ENCODE data around the gene SPANXN5. TPM values are rescaled to one million over a fixed set of nuclear protein-coding genes. Genes with fewer than 3 reads are reported as not detected.
"Not testable (repeated sequence)": the region's sequence is repeated elsewhere in the genome, so short reads cannot be mapped to it uniquely, and the experiment has no call there.

Gene SPANXN5, protein sequence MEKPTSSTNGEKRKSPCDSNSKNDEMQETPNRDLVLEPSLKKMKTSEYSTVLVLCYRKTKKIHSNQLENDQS
- not detected for total RNA-seq

DNA sequence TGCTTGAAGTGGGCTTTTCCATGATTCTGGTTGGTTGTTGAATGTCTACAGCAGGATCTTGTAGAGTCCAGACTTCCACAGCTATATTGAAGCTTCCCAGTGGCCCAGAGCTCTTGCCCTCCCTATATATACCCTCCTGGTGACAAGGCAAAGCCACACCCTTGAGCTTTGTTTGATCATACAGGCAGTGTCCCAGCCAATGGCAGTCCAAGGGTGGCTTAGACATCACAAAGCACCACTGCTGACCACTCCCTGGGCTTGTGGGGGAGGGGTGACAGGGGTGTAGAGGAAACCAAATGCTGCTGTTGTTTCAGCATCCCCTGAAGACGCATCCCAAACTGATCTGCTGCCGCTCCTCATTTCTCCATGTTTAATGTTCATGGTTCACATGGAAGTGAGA lies at the start of gene SPANXN5:
Gene SPANXN5, minus strand, starts transcription at position 101 of the 400 bp plus-strand sequence. Its CDS starts 79 bp downstream, at position 22.
- ATAC-seq; H3K4me1 Mint-ChIP-seq (ENCODE audit: low read depth); H3K9me3 Mint-ChIP-seq; H3K27me3 Mint-ChIP-seq (ENCODE audit: low read depth); DNase-seq; H3K4me3 Mint-ChIP-seq; H3K36me3 Mint-ChIP-seq (ENCODE audit: insufficient read depth): not testable (repeated sequence)

DNA sequence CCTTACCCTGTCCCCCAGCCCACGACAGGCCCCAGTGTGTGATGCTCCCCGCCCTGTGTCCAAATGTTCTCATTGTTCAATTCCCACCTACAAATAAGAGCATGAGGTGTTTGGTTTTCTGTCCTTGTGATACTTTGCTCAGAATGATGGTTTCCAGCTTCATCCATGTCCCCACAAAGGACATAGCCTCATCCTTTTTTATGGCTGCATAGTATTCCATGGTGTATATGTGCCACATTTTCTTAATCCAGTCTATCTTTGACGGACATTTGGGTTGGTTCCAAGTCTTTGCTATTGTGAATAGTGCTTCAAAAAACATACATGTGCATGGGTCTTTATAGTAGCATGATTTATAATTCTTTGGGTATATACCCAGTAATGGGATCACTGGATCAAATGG lies 46.4 kb upstream of the SPANXN5 start:
- H3K36me3 Mint-ChIP-seq (ENCODE audit: insufficient read depth); H3K9me3 Mint-ChIP-seq; H3K4me1 Mint-ChIP-seq (ENCODE audit: low read depth); H3K27me3 Mint-ChIP-seq (ENCODE audit: low read depth); DNase-seq; ATAC-seq; H3K4me3 Mint-ChIP-seq: not testable (repeated sequence)

DNA sequence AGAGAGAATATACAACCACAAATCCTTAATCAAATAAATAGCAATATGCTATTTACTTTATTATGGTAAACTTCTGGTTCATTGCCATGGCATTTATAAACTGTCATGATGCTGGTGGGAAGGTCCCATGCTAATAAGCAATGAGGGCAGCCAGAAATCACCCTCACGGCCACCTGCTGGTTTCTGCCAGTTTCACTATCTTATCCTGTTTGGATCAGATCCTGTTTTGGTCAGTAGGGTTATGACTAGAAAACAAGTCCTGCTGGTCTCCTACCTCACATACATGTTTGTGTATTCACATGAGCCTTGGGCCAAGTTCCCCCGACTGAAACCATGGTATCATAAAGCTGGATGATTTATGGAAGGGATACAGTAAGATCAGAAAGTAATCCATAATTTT lies 41.9 kb upstream of the SPANXN5 start:
- no peak overlapping the region for H3K4me3 Mint-ChIP-seq
- H3K4me1 Mint-ChIP-seq (ENCODE audit: low read depth): no peaks in the 10 kb centered on the region
- H3K27me3 Mint-ChIP-seq (ENCODE audit: low read depth): peaks cover 3% of the 10 kb centered on the region
- H3K36me3 Mint-ChIP-seq (ENCODE audit: insufficient read depth): no peaks in the 10 kb centered on the region
- H3K9me3 Mint-ChIP-seq: no peaks in the 10 kb centered on the region
- no peak for ATAC-seq
- no peak for DNase-seq

DNA sequence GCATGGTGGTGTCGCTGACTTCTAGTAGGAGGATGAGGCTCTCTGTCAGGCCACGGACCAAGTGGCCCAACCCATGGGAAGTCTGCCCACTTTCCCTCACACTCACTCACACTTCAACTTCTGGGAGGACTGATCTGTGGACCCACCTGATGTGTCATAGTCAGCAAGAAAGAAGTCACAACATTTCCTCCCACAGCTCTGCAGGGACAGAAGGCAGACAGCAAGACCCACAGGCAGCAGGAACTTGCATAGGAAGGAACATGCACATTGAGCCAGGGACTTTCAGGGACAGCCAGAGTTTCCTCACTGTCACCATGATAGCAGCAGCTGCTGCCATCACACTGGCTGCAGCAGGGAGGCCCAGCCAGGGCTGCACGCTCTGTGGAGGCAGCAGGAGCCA lies 33.3 kb upstream of the SPANXN5 start:
- no peak for DNase-seq
- Mint-ChIP-seq H3K4me3 (no peak overlapping the region), H3K27me3 (ENCODE audit: low read depth) (no peaks in the 10 kb centered on the region), H3K36me3 (ENCODE audit: insufficient read depth) (no peaks in the 10 kb centered on the region), H3K9me3 (no peaks in the 10 kb centered on the region), H3K4me1 (ENCODE audit: low read depth) (no peaks in the 10 kb centered on the region)
- ATAC-seq: no peak

DNA sequence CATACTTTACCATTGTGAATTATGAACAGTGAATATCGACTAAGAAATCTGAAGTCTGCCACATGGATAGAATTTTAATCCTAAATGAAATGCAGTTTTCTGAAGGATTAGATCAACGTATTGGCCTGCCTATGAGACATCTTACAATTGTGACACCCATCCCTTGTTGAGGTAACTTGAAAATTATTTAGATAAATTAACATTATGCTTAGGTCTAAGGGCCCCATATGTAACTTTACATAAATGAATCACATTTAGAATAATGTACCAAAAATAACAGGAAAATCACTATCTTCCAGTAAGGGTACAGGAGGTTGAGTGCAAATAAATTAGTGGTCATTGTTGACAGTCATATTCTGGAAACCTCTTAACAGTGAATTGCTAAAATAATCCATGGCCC lies 27.4 kb upstream of the SPANXN5 start:
- no peak for ATAC-seq
- H3K9me3 Mint-ChIP-seq: no peaks in the 10 kb centered on the region
- no peak for DNase-seq
- H3K4me1 Mint-ChIP-seq (ENCODE audit: low read depth): no peaks in the 10 kb centered on the region
- peaks cover 1% of the 10 kb centered on the region for H3K27me3 Mint-ChIP-seq (ENCODE audit: low read depth)
- H3K4me3 Mint-ChIP-seq: no peak overlapping the region
- H3K36me3 Mint-ChIP-seq (ENCODE audit: insufficient read depth): no peaks in the 10 kb centered on the region

DNA sequence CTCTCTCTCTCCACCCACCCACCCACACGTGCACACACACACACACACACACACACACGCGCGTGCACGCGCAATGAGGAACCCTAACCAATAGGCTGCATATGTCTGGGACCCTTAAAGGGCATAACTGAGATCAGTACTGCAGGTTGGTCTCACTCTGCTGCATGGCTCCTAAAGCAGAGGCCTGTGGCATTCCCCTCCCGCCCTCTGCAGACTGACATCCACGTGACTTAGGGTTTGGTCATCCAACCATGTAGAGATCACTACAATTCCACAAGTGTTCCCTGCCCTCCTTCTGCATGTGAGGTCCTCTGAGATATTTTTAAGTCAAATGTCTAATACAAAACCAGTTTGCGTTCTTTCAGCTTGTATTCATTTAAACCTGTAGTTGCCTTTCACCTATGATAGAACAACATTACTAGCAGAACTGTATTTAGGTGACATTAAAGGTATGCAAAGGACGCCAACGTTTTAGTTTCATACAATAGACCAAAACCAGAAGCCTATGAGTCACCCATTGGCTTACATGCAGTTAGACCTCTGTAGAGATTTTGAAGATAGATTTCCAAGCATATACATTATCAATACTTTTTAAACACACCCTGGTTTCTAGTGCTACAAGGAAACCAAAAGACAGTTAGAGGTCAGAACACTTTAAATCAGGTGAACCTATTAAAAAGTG lies 24.0 kb upstream of the SPANXN5 start:
- H3K4me3 Mint-ChIP-seq: no peak overlapping the region
- H3K36me3 Mint-ChIP-seq (ENCODE audit: insufficient read depth): no peaks in the 10 kb centered on the region
- H3K27me3 Mint-ChIP-seq (ENCODE audit: low read depth): peaks cover 1% of the 10 kb centered on the region
- H3K9me3 Mint-ChIP-seq: no peaks in the 10 kb centered on the region
- DNase-seq: no peak
- ATAC-seq: no peak
- H3K4me1 Mint-ChIP-seq (ENCODE audit: low read depth): no peaks in the 10 kb centered on the region

DNA sequence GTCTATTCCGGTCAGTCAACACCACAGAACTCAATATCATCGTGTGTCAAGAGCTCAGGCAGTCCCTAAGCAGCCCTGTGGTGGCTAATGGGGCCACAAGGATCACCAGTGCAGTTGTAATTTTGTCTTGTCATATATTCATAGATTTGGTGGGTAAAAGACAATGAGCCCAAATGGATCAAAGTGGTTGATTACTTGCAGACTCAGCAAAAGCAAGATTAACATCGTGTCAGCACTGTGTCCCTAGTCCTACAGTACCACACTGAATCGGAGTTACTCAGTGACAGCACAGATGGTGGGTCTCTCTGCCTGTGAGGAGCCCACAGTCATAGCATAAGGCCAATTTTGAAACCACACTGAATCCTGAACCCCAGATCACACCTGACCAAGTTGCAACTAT lies 22.6 kb upstream of the SPANXN5 start:
- Mint-ChIP-seq H3K4me1 (ENCODE audit: low read depth) (no peaks in the 10 kb centered on the region), H3K9me3 (no peaks in the 10 kb centered on the region)

DNA sequence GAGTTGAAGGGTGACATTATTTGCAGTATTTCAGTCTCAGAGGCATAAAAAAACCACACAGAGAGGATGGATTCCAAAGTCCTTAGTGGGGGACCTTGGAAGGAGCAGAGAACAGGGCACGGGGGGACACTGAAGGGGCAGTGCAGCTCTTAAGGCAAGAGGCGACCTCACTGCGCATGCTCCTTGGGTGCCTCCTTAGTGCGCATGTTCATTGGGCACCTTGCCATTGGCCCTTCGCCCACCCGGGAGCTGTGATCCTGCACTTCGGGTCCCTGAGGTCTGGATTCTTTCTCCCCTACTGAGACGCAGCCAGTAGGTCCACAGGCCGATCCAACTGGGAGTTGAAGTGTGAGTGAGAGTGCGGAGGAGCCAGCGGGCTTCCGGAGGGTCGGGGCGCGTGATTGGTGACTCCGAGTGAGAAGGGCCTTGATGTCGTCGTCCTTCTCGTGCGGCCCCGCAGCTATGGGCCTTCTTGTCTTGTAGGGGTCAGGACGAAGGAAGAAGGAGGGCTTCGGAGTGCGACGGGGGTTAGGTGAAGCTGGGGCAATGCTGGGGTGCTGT lies 13.9 kb upstream of the SPANXN5 start, which contains the start of gene XAGE5:
Gene XAGE5, plus strand, starts transcription at position 223 of the 561 bp plus-strand sequence. CDS start 1,280 bp downstream, outside the sequence.
- ATAC-seq (no peak), DNase-seq (no peak)
- Mint-ChIP-seq H3K27me3 (ENCODE audit: low read depth) (no peaks in the 10 kb centered on the region), H3K36me3 (ENCODE audit: insufficient read depth) (no peaks in the 10 kb centered on the region), H3K4me1 (ENCODE audit: low read depth) (no peaks in the 10 kb centered on the region), H3K9me3 (no peaks in the 10 kb centered on the region), H3K4me3 (no peak within 1 kb of the TSS)

More for the DNA sequence above, 22.6 kb upstream of the SPANXN5 start:
- ATAC-seq (no peak), DNase-seq (no peak)
- no peaks in the 10 kb centered on the region for H3K36me3 Mint-ChIP-seq (ENCODE audit: insufficient read depth)
- H3K27me3 Mint-ChIP-seq (ENCODE audit: low read depth): peaks cover 1% of the 10 kb centered on the region
- no peak overlapping the region for H3K4me3 Mint-ChIP-seq

DNA sequence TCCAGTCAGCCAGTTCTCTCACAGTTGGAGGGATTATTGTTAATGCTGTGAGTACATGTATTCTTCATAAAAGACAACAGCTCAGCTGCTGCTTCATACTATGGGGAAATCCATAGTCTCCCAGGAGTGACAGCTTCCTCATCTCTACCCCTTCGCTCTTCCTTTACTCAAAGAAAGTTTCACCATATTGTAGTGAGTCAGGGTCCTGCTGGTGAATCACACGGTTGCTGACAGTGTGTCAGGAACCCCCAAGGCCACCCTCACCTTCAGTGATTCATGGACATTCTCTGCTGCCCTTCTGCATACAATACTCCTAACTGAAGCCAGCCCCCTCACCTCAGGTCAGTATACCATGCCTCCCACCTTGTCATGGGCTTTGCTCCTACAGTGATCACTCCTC lies 7.6 kb upstream of the SPANXN5 start:
- H3K36me3 Mint-ChIP-seq (ENCODE audit: insufficient read depth); H3K4me1 Mint-ChIP-seq (ENCODE audit: low read depth); H3K27me3 Mint-ChIP-seq (ENCODE audit: low read depth); DNase-seq; ATAC-seq; H3K4me3 Mint-ChIP-seq; H3K9me3 Mint-ChIP-seq: not testable (repeated sequence)

DNA sequence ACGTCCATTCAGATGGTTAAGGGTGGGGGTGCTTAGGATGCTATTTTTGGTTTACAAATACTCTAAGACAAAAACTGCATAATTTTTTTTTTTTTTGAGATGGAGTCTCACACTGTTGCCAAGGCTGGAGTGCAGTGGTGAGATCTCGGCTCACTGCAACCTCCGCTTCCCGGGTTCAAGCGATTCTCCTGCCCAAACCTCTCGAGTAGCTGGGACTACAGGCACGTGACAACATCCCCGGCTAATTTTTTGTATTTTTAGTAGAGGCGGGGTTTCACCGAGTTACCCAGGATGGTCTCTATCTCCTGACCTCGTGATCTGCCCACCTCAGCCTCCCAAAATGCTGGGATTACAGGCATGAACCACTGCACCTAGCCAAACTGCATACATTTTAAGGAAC lies 23.7 kb downstream of the SPANXN5 start:
- H3K4me1 Mint-ChIP-seq (ENCODE audit: low read depth); ATAC-seq; DNase-seq; H3K4me3 Mint-ChIP-seq; H3K9me3 Mint-ChIP-seq; H3K27me3 Mint-ChIP-seq (ENCODE audit: low read depth); H3K36me3 Mint-ChIP-seq (ENCODE audit: insufficient read depth): not testable (repeated sequence)

DNA sequence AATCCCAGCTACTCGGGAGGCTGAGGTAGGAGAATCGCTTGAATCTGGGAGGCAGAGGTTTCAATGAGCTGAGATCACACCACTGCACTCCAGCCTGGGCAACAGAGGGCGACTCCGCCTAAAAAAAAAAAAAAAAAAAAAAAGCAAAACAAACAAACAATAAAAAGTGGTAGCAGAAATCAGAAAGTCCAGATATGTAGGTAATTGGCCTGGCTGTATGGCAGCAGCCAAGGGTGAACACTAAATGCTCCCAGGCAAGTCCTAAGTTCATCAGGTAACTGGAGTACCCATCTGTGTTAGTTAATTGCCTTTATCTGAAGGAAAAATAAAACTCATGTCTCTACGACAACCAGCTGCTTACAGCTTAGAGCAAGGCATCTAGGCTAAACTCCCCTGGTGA lies 31.2 kb downstream of the SPANXN5 start:
- H3K27me3 Mint-ChIP-seq (ENCODE audit: low read depth); DNase-seq; H3K36me3 Mint-ChIP-seq (ENCODE audit: insufficient read depth); H3K4me1 Mint-ChIP-seq (ENCODE audit: low read depth); H3K9me3 Mint-ChIP-seq; H3K4me3 Mint-ChIP-seq; ATAC-seq: not testable (repeated sequence)

DNA sequence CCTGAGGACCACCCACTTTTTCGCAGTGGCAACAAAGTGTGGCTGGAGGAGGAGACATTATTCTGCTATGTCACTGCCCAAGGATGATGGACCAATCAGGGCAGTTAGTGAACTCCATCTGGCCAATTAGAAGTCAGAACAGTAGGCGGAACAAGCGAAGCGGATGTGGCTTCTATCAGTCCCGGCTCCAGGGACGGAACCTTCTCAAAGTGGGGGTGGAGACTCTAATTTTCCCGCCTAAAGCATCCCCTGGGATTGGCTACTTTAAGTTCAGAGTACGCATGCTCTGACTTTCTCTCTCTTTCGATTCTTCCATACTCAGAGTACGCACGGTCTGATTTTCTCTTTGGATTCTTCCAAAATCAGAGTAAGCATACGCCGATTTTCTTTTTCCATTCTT lies 46.3 kb downstream of the SPANXN5 start, which contains the start of gene SSX2B:
Gene SSX2B, plus strand, starts transcription at position 301 of the 400 bp plus-strand sequence. CDS start 1,429 bp downstream, outside the sequence.
- not testable (repeated sequence) for H3K4me1 Mint-ChIP-seq (ENCODE audit: low read depth); ATAC-seq; H3K27me3 Mint-ChIP-seq (ENCODE audit: low read depth)

More for the DNA sequence above, 46.3 kb downstream of the SPANXN5 start, which contains the start of gene SSX2B:
- H3K36me3 Mint-ChIP-seq (ENCODE audit: insufficient read depth); H3K4me3 Mint-ChIP-seq; H3K9me3 Mint-ChIP-seq; DNase-seq: not testable (repeated sequence)

Data from activated T-cell treated with anti-CD3 and anti-CD28 coated beads, Interleukin-2, amount 50 U/mL, for 4 hours (primary cell).